Dedifferentiated amniotic fluid mesenchymal stem cell (primary cell): ENCODE results near the gene TIMM10B.
A peak's percentile ranks its signal among the peaks of the same experiment; 100 is the strongest.

Experiments used
- DNase-seq: peaks from one replicate; pipeline ENCODE4 v3.0.0-alpha.2; 2016; ENCODE audit errors: extremely low spot score

Gene TIMM10B

GRCh38 chr11:6472934-6473333, 8.4 kb upstream of the TIMM10B start:
- no peak for DNase-seq

GRCh38 chr11:6473451-6474412, 7.6 kb upstream of the TIMM10B start, which contains the start of gene TRIM3:
TSS of gene TRIM3 (minus strand) at chr11:6473941. CDS start at chr11:6465695, 8,246 bp downstream.
- DNase-seq: peak; percentile 79

DNA sequence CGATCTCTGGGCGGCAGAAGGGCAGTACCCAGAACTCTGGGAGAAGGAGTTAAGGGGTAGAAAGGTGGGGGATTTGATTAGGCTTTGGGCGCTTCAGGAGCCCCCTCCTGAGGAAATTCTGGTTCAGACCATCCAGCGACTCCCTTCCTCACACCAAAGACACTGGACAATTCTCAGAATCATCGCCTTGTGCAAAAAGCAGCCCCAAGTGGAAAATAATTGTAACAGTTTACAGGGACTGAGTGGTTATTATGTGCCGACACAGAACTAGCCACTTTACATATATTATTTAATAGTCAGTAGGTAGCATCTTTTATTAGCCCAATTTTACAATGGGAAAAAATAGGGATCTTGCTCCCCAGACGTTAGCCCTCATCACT, 6.9 kb upstream of the TIMM10B start:
- DNase-seq: no peak

GRCh38 chr11:6474806-6475500, 6.3 kb upstream of the TIMM10B start:
- DNase-seq: no peak

DNA sequence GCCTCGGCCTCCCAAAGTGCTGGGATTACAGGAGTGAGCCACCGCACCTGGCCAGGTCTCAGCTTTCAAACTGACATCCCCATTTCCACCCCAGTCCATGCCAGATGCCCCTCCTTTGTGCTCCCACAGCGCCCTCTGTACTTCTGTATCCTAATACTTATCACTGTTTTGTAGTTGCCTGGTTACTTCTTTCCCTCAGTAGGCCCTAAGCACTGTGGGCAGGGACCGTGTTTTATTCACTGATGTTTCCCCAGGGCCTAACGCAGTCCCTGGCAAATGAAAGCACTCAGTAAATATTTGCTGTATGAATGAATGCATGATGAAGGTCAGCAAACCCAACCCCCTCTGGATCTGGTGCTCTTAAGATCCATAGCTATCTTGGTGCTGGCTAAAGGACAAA, 5.4 kb upstream of the TIMM10B start:
- no peak for DNase-seq

DNA sequence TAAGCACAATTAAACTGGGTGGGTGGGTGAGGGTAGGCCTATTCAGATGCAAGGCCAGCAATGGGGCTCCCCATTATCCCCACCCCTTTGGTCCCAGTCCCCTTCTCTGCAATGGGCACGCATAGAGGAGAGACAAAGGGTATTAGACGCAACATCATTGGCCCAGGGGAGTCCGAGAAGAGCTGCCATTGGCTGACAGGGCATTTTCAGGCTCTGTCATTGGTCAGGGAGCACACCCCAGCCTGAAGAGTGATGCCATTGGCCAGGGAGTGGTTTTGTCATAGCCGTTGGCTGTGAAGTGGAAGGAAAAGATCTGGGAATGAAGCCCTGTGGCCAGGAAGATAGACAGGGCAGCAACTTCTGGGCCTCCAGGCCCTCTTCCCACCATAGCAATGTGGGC, 4.7 kb upstream of the TIMM10B start:
- no peak for DNase-seq

DNA sequence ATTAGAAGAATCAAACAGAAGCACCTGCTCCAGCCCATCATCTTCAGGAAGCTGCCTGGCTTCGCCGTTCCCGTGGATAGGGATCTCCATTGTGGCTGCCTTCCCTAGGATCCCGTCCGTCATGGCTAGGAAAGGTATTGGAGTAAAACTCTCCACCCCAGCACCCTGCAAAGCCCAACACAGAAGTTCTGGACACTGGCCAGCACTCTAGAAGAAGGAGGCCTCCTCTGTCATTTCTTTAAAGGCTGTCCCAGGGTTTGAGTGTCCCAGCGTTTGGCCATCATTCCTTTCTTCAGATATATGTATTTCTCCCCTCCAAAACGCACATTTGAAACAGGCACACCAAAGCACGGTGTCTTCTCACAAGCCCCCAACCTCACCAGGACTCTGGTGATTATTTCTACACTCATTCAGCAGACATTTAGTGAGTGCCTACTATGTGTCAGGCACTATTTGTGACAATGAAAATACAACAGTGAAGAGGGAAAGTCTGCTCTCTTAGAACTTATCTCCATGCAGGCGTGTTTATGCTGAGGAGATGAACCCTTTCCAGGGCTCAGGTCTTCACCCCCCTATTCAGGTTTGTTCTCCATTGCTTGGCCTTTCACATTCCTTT, 894 bp upstream of the TIMM10B start:
- DNase-seq: no peak

DNA sequence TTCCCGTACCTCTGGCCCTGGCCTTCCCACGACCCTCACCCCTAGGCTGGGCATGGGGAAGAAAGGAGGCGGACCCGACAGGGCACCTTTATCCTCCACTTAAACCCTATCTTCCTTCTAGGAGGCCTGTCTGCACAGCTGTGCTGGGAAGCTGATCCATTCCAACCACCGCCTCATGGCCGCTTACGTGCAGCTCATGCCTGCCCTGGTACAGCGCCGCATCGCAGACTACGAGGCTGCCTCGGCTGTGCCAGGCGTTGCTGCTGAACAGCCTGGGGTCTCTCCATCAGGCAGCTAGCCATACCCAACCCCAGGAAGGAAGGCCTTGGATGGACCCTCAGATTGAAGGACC, 599 bp downstream of the TIMM10B start:
- DNase-seq: no peak

DNA sequence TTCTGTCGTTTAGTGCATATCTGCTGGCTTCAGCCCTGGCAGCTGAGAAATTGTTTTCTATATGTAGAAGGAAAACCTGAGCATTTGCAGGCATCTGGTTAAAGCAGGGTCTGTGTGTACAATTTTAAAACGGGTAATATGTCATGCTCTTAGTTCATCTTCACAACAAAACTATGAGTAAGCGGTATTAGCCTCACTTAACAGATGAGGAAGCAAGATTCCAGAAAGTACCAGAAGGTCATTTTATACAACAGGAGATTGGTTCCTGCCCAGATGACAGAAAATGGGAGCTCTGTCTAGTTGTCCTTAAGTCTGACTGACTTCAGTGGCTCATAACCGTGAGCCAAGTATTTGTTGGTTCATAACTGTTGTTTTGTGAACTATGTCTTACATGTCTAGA, 1.1 kb downstream of the TIMM10B start:
- DNase-seq: no peak

DNA sequence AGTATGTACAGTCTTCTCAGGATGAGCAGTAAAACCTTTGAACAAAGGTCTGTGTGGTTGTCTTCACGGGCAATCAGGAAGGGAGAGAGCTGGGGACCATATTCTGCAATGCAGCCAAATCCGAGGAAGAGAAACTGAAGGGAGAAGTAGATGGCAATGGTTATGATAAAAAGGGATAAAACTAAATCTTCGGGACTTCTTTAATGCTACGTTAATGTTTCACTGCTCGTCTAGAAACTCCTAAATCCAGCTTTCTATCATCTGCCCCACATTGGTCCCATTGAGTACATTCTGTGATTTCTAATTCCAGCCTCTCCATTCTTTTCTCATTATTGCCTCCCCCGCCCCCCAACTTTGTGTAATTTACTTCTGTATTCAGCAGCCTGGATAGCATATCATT, 1.7 kb downstream of the TIMM10B start:
- DNase-seq: no peak

DNA sequence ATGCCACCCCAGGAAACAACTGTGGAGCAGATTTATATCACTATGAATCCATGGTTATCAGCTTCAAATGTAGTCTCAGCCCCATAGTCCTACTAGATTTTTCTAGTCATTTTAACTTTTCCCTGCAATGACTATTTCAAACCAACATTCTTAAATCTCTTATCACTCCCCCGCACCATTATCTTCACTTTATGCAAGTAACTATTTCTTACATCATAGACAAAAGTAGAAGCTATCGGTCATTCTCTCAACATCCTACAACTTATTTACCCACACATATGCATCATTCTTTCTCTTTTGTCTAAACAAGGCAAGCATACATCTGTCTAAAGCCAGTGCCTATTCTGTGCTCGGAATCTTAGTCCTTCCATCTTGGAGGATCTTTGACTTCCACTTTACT, 4.4 kb downstream of the TIMM10B start:
- DNase-seq: no peak

DNA sequence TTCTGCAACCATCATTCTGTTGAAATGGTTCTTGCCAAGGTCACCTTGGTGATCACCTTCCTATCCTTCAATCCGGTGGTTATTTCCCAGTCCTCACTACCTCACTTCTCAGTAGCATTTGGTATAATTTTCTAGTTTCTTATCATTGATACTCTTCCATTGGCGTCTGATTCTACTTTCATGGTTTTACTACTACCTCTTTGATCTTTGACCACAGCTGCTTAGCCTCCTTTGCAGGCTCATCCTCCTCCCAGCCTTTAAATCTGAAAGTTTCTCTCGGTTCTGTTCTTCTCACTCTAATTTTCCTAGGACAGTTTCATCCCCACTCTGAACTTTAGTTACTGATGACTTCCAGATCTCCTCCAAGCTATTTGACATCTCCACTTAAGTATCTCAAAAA, 5.0 kb downstream of the TIMM10B start:
- DNase-seq: no peak

- no peak for DNase-seq
Observed at GRCh38 chr11:6486938-6487337, 5.6 kb downstream of the TIMM10B start.

DNA sequence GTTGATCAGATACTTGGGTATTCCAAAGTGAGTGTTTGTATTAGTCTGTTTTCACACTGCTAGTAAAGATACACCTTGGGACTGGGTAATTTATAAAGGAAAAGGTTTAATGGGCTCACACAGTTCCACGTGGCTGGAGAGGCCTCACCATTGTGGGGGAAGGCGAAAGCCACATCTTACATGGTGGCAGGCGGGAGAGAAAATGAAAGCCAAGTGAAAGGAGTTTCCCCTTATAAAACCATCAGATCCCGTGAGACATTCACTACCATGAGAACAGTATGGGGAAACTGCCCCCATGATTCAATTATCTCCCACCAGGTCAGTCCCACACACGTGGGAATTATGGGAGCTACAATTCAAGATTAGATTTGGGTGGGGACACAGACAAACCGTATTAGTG, 7.0 kb downstream of the TIMM10B start:
- no peak for DNase-seq

GRCh38 chr11:6488821-6489220, 7.5 kb downstream of the TIMM10B start:
- DNase-seq: no peak

- no peak for DNase-seq
Observed at GRCh38 chr11:6489306-6489705, 8.0 kb downstream of the TIMM10B start.

GRCh38 chr11:6497069-6497839, 16.0 kb downstream of the TIMM10B start, which contains the start of gene DNHD1:
TSS of gene DNHD1 (plus strand) at chr11:6497280. CDS start at chr11:6498216, 936 bp downstream.
- no peak for DNase-seq

GRCh38 chr11:6498121-6498520, 16.8 kb downstream of the TIMM10B start:
- DNase-seq: no peak

DNA sequence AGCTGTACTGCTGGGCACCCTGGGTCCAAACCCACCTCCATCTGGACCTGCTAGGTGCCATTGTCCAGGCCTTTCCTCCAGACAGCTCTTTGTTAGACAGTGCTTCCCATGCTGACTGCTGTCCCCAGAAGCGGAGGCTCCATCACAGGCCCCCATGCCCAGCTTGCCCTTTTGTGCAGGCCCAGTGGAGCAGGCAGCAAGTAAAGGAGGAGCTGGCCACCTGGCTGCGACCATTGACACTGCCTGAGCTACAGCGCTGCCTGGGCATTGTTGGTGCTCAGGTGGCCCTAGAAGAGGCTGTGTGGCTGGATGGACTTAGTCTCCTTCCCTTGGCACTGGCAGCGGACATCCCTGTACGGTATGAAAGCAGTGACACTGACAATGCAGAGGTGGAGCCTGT, 17.2 kb downstream of the TIMM10B start:
- DNase-seq: no peak

DNA sequence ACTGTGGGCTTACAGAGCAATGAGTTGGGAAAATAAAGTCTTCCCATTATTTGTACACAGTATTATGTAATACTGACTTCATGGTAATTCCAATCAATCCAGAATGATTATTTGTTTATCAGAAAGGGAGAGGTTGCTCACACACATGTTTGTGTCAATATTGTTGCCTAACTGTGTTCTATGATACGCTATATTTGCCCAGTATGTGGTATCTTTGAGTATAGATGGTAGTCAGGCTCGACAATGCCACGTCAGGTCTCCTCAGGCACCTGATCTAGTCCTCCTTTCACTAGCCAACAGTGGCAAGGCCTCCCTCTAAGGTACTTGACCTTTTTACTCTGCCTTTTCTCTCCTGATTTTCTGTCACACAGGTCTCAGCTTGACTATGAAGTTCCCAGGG, 21.1 kb downstream of the TIMM10B start:
- no peak for DNase-seq

- no peak for DNase-seq
Observed at GRCh38 chr11:6504166-6504565, 22.9 kb downstream of the TIMM10B start.
